Vagina (tissue), 2 donors: ENCODE data around the gene ADAMTS14. TPM values are rescaled to one million over a fixed set of nuclear protein-coding genes. Genes with fewer than 3 reads are reported as not detected.
A peak's percentile ranks its signal among the peaks of the same experiment; 100 is the strongest.

Experiments
- DNase-seq, 2 donors: peaks; one replicate each; pipeline ENCODE4 v3.0.0-alpha.2; 2017; ENCODE audit errors: extremely low spot score in 2 of 2
- H3K27ac ChIP-seq: fragments of 200-600 bp; sonication (generic); one replicate; pipeline ENCODE4 v1.5.1; 2019
- H3K27me3 ChIP-seq: fragments of 200-600 bp; sonication (generic); one replicate; pipeline ENCODE4 v1.5.1; 2019
- H3K36me3 ChIP-seq, 2 donors: fragments of 200-600 bp; sonication (generic); one replicate each; pipeline ENCODE4 v1.5.1; 2017 to 2019
- H3K4me1 ChIP-seq: fragments of 200-600 bp; sonication (generic); one replicate; pipeline ENCODE4 v1.5.1; 2019
- H3K4me3 ChIP-seq, 2 donors: fragments of 200-600 bp; sonication (generic); 1 replicate in 1 of 2; 2 replicates in 1 of 2; pipeline ENCODE4 v1.5.1; 2016 to 2019
- H3K9me3 ChIP-seq: fragments of 200-600 bp; sonication (generic); one replicate; pipeline ENCODE4 v1.5.1; 2019
- CTCF ChIP-seq, 3 experiments: fragments of 450-650 bp in 2 of 3; fragments of 200-600 bp in 1 of 3; sonication (generic) in 1 of 3; IDR thresholded peaks; one replicate each; pipeline ENCODE4 v1.5.1; 2017 to 2019; ENCODE audit warnings: antibody characterized with exemption in 3 of 3, mild to moderate bottlenecking in 2 of 3, moderate library complexity in 2 of 3
- POLR2A ChIP-seq, 2 donors: fragments of 450-650 bp; IDR thresholded peaks; one replicate each; pipeline ENCODE4 v1.6.1; 2017; ENCODE audit warnings: antibody characterized with exemption in 2 of 2, mild to moderate bottlenecking in 2 of 2, moderate library complexity in 2 of 2
- POLR2AphosphoS5 ChIP-seq, 2 donors: sonication (generic); formaldehyde crosslinking; IDR thresholded peaks; one replicate each; pipeline ENCODE4 v1.9.0; 2017; ENCODE audit warnings: antibody characterized with exemption in 2 of 2, mild to moderate bottlenecking in 2 of 2, low read depth in 1 of 2; ENCODE audit not compliant: insufficient read depth in 1 of 2
- intact Hi-C: fragments of 100-400 bp; cut with DNase I; formaldehyde crosslinking; loops from one replicate; pipeline ENCODE4 v1.15.1; 2023
- total RNA-seq: library from RNA; depleted of rRNA; stranded (reverse); fragments of >200 nt; gene quantifications from one replicate; pipeline ENCODE4 v1.2.3, GENCODE V29; 2016

The ADAMTS14 gene
- total RNA-seq, 1 donor from 2014 or later: not detected

- Histone ChIP-seq H3K4me3 (no peak overlapping the region), H3K27me3 (no peaks in the 10 kb centered on the region), H3K36me3 (no peaks in the 10 kb centered on the region), H3K9me3 (no peaks in the 10 kb centered on the region), H3K27ac (no peak overlapping the region), H3K4me1 (peaks cover 19% of the 10 kb centered on the region)
- intact Hi-C loops: no loop called here
- no peak for DNase-seq
- TF ChIP-seq CTCF (IDR thresholded peaks at IDR 0.05) (no peak), POLR2AphosphoS5 (IDR thresholded peaks at IDR 0.05; ENCODE audit: insufficient read depth in 1 of 2, low read depth in 1 of 2) (no peak), POLR2A (IDR thresholded peaks at IDR 0.05) (no peak)
These were observed 2.5 kb upstream of the ADAMTS14 start for GRCh38 chr10:70669732-70670317.

DNA sequence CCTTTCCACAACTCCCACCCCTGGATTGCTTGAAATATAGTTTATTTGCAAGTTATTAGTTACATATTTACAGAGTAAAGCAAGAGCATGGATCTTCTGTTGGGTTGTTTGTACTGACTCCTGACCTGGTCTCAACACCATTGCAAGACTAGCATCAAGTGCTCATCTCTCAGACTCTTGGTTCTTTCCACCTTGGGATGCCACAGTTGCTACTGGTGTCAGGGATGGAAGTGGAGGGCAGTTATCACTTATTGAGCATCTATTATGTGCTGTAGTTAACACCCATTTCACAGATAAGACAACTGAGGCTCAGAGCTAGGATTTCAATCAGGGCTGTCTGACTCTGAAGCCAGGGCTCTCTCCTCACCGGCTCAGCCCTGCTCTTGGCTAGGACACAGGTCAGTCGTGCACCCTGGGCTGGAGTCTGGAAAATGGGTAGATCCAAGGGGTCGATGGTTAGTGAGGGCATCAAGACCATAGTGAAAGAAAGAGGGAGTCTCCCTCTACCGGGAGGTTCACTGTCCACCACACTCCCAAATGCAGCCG is 614 bp upstream of the ADAMTS14 start:
- H3K27me3 ChIP-seq: no peaks in the 10 kb centered on the region
- no peak for DNase-seq

DNA sequence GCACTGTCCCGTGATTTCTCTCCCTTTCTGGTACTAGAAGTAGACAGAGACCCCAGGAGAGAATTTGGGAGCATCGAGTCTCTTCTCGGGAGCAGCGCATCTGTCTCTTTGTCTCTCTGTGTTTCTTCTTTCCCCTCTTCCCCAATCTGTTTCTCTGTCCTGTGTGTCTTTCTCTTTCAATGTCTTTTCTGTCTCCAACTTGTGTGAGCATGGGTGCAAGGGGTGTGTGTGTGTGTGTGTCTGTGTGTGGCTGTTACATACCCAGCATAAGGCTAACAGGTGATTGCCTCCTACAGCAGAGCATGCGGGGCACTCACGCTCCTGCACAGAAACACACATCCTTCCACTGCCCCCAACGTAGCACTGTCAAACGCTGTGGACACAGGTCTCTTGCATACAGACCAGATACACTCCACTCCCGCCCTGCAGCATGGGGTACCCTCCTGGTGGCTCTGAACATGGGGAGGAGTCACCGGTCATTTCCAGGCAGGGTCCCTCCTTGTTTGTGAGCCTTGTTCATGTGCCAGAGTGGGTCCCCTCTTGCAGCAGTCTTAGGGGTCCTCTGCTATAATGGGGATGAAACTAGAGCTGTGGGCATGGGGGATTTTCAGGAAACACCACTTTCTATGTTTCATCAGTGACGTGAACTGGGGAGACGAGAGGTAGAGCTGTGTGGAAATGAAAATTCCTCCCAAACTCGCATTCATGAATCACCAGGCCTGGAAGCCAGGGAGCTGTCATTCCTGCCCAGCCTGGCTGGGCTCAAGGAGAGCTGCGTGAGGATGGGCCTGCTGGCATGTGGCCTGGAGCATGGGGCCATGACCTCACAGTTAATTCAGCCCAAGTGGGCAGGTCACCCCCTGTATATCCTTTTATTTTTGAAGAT is 980 bp downstream of the ADAMTS14 start:
- no peaks in the 10 kb centered on the region for H3K27me3 ChIP-seq
- intact Hi-C loops: no loop called here
- H3K4me3 ChIP-seq: peak overlapping the region; percentile 33 to 47
- H3K36me3 ChIP-seq: no peaks in the 10 kb centered on the region
- H3K27ac ChIP-seq: peak overlapping the region; percentile 27
- no peaks in the 10 kb centered on the region for H3K9me3 ChIP-seq
- H3K4me1 ChIP-seq: peaks cover 17% of the 10 kb centered on the region
- TF ChIP-seq POLR2AphosphoS5 (IDR thresholded peaks at IDR 0.05; ENCODE audit: insufficient read depth in 1 of 2, low read depth in 1 of 2): no peak
- no peak for TF ChIP-seq POLR2A (IDR thresholded peaks at IDR 0.05)
- no peak for TF ChIP-seq CTCF (IDR thresholded peaks at IDR 0.05)
- DNase-seq: no peak

More for the DNA sequence above, 614 bp upstream of the ADAMTS14 start:
- Histone ChIP-seq H3K4me3 (peak overlapping the region; percentile 33 to 47), H3K9me3 (no peaks in the 10 kb centered on the region), H3K27ac (no peak overlapping the region), H3K4me1 (peaks cover 17% of the 10 kb centered on the region), H3K36me3 (no peaks in the 10 kb centered on the region)
- TF ChIP-seq POLR2A (IDR thresholded peaks at IDR 0.05) (no peak), POLR2AphosphoS5 (IDR thresholded peaks at IDR 0.05; ENCODE audit: insufficient read depth in 1 of 2, low read depth in 1 of 2) (no peak), CTCF (IDR thresholded peaks at IDR 0.05) (no peak)
- intact Hi-C loops: no loop called here

- Histone ChIP-seq H3K4me1 (peaks cover 21% of the 10 kb centered on the region), H3K27me3 (no peaks in the 10 kb centered on the region), H3K36me3 (no peaks in the 10 kb centered on the region), H3K4me3 (no peak overlapping the region), H3K9me3 (no peaks in the 10 kb centered on the region), H3K27ac (no peak overlapping the region)
- TF ChIP-seq POLR2A (IDR thresholded peaks at IDR 0.05): no peak
- no peak for TF ChIP-seq CTCF (IDR thresholded peaks at IDR 0.05)
- TF ChIP-seq POLR2AphosphoS5 (IDR thresholded peaks at IDR 0.05; ENCODE audit: insufficient read depth in 1 of 2, low read depth in 1 of 2): no peak
- intact Hi-C loops: no loop called here
- DNase-seq: no peak
These were observed 1.7 kb downstream of the ADAMTS14 start for GRCh38 chr10:70673929-70674559.
